Ishikawa (cell line): ENCODE results near the gene ADPRS.

ENCODE experiments used
- CEBPB ChIP-seq: IDR thresholded peaks from 2 replicates; pipeline ENCODE4 v1.6.1; 2012
- CREB1 ChIP-seq: IDR thresholded peaks from 2 replicates; pipeline ENCODE4 v1.6.1; 2012; ENCODE audit warnings: low read depth
- EGR1 ChIP-seq: IDR thresholded peaks from 2 replicates; pipeline ENCODE4 v1.6.1; 2012
- EP300 ChIP-seq: IDR thresholded peaks from 2 replicates; pipeline ENCODE4 v1.6.1; 2012; ENCODE audit warnings: borderline replicate concordance
- FOXM1 ChIP-seq: IDR thresholded peaks from 2 replicates; pipeline ENCODE4 v1.6.1; 2012; ENCODE audit warnings: low read depth, borderline replicate concordance
- MAX ChIP-seq: IDR thresholded peaks from 2 replicates; pipeline ENCODE4 v1.6.1; 2012
- NFIC ChIP-seq: IDR thresholded peaks from 2 replicates; pipeline ENCODE4 v1.6.1; 2012
- RAD21 ChIP-seq: IDR thresholded peaks from 2 replicates; pipeline ENCODE4 v1.6.1; 2012; ENCODE audit warnings: low read depth
- TAF1 ChIP-seq: IDR thresholded peaks from 2 replicates; pipeline ENCODE4 v1.6.1; 2012; ENCODE audit warnings: low read depth, mild to moderate bottlenecking
- TCF12 ChIP-seq: IDR thresholded peaks from 2 replicates; pipeline ENCODE4 v1.6.1; 2012; ENCODE audit warnings: low read depth
- TEAD4 ChIP-seq: IDR thresholded peaks from 2 replicates; pipeline ENCODE4 v1.6.1; 2012
- USF1 ChIP-seq: IDR thresholded peaks from 2 replicates; pipeline ENCODE4 v1.6.1; 2012
- YY1 ChIP-seq: IDR thresholded peaks from 2 replicates; pipeline ENCODE4 v1.6.1; 2012; ENCODE audit warnings: low read depth
- ZBTB7A ChIP-seq: IDR thresholded peaks from 2 replicates; pipeline ENCODE4 v1.6.1; 2012; ENCODE audit warnings: low read depth
- TF ChIP-seq, protein P1 (sequence below): IDR thresholded peaks from 2 replicates; pipeline ENCODE4 v1.6.1; 2012; ENCODE audit warnings: low read depth, mild to moderate bottlenecking

ADPRS gene

GRCh38 chr1:36134505-36135329 lies 46.0 kb downstream of the ADPRS start:
- TF ChIP-seq, protein P1, sequence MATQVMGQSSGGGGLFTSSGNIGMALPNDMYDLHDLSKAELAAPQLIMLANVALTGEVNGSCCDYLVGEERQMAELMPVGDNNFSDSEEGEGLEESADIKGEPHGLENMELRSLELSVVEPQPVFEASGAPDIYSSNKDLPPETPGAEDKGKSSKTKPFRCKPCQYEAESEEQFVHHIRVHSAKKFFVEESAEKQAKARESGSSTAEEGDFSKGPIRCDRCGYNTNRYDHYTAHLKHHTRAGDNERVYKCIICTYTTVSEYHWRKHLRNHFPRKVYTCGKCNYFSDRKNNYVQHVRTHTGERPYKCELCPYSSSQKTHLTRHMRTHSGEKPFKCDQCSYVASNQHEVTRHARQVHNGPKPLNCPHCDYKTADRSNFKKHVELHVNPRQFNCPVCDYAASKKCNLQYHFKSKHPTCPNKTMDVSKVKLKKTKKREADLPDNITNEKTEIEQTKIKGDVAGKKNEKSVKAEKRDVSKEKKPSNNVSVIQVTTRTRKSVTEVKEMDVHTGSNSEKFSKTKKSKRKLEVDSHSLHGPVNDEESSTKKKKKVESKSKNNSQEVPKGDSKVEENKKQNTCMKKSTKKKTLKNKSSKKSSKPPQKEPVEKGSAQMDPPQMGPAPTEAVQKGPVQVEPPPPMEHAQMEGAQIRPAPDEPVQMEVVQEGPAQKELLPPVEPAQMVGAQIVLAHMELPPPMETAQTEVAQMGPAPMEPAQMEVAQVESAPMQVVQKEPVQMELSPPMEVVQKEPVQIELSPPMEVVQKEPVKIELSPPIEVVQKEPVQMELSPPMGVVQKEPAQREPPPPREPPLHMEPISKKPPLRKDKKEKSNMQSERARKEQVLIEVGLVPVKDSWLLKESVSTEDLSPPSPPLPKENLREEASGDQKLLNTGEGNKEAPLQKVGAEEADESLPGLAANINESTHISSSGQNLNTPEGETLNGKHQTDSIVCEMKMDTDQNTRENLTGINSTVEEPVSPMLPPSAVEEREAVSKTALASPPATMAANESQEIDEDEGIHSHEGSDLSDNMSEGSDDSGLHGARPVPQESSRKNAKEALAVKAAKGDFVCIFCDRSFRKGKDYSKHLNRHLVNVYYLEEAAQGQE = no peak
- TF ChIP-seq RAD21 = peak; percentile 83
- TF ChIP-seq EGR1 = no peak

DNA sequence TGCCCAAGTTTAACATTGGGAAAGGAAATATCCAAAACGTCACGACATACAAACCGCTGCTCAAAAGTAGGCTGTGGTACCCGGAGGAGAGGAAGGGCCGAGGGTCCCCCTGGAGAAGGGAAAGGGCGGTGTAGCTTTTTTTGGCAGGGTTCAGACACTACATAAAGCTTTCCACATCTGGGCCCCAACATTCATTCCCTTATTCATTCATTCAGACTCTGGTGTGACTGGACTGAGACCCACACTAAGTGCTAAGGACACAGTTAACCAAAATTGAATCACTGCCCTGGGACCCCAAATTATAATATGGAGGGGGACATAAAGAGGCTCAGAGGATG lies 46.6 kb downstream of the ADPRS start:
- no peak for TF ChIP-seq CREB1
- TF ChIP-seq ZBTB7A = no peak
- no peak for TF ChIP-seq FOXM1
- no peak for TF ChIP-seq TAF1
- TF ChIP-seq TCF12 = no peak
- no peak for TF ChIP-seq TEAD4
- TF ChIP-seq EGR1 = no peak
- no peak for TF ChIP-seq MAX
- TF ChIP-seq, protein P1 = no peak
- TF ChIP-seq RAD21 = no peak
- TF ChIP-seq CEBPB = no peak
- TF ChIP-seq YY1 = no peak
- TF ChIP-seq EP300 = no peak
- TF ChIP-seq NFIC = no peak
- no peak for TF ChIP-seq USF1

- TF ChIP-seq EGR1 (no peak), RAD21 (no peak), USF1 (no peak), TAF1 (no peak), FOXM1 (no peak), YY1 (no peak), EP300 (no peak), TCF12 (no peak), NFIC (no peak), MAX (no peak), TEAD4 (no peak), ZBTB7A (no peak), CREB1 (no peak), CEBPB (no peak)
- TF ChIP-seq, protein P1 = no peak
These were observed 47.1 kb downstream of the ADPRS start for GRCh38 chr1:36135796-36136195.

DNA sequence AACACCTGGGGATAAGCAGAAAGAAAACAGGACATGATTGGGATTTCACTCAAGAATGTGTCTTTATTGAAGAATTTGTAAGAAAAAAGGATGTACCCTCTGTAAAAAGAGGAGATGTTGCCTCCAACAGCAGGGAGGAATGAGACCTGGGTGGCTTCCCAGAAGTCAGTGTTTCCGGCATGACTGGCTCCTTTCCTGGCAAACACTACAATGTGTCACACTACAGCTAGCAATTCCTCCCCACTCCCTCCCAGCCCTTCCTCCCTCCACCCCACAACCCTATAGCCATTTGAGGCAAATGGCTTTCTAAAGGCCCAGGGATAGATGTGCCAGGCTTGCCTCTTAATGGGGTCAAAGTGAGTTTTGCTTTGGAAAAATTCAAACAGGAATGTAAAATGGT lies 47.8 kb downstream of the ADPRS start:
- no peak for TF ChIP-seq MAX
- TF ChIP-seq YY1 = no peak
- no peak for TF ChIP-seq NFIC
- TF ChIP-seq TAF1 = no peak
- no peak for TF ChIP-seq CEBPB
- TF ChIP-seq, protein P1 = no peak
- TF ChIP-seq FOXM1 = no peak
- TF ChIP-seq RAD21 = no peak
- TF ChIP-seq EP300 = no peak
- no peak for TF ChIP-seq EGR1
- no peak for TF ChIP-seq TEAD4
- no peak for TF ChIP-seq USF1
- TF ChIP-seq CREB1 = no peak
- no peak for TF ChIP-seq TCF12
- TF ChIP-seq ZBTB7A = no peak
